WTC11 (cell line): ENCODE data around the gene CGNL1.

ENCODE experiments used
- NR3C1 ChIP-seq: sonication (generic); formaldehyde crosslinking; conservative IDR thresholded peaks from 2 replicates; pipeline ENCODE4 v1.8.1; 2023; ENCODE audit warnings: low read depth, mild to moderate bottlenecking, missing genetic modification reagents
- ZNF219 ChIP-seq: sonication (generic); formaldehyde crosslinking; IDR thresholded peaks from 2 replicates; pipeline ENCODE4 v1.8.0; 2023; ENCODE audit warnings: missing genetic modification reagents, mild to moderate bottlenecking, borderline replicate concordance
- TF ChIP-seq, protein P1 (sequence below): fragments of 200-600 bp; IDR thresholded peaks from 2 replicates; pipeline ENCODE4 v1.8.0; 2022; ENCODE audit warnings: antibody characterized with exemption

DNA sequence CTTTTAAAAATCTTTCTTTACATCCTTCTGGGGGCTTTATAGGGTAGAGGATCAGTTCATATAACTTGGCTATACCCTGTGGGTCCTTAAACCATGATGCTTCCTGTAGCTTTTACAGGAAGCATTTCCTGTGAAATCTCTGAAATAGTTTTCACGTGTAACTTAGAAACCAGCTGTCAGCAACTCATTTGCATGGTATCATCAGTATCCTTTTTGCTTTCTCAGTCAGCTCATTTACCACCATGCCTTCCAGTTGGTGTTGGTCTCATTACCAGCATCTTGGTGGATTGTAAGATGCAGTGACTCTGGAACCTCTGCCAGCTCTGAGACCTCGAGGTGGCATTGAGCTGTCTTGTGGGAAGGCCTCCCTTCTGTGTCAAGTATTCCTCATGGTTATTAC lies 118.7 kb downstream of the CGNL1 start:
- TF ChIP-seq, protein P1, sequence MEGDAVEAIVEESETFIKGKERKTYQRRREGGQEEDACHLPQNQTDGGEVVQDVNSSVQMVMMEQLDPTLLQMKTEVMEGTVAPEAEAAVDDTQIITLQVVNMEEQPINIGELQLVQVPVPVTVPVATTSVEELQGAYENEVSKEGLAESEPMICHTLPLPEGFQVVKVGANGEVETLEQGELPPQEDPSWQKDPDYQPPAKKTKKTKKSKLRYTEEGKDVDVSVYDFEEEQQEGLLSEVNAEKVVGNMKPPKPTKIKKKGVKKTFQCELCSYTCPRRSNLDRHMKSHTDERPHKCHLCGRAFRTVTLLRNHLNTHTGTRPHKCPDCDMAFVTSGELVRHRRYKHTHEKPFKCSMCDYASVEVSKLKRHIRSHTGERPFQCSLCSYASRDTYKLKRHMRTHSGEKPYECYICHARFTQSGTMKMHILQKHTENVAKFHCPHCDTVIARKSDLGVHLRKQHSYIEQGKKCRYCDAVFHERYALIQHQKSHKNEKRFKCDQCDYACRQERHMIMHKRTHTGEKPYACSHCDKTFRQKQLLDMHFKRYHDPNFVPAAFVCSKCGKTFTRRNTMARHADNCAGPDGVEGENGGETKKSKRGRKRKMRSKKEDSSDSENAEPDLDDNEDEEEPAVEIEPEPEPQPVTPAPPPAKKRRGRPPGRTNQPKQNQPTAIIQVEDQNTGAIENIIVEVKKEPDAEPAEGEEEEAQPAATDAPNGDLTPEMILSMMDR, result no peak
- TF ChIP-seq NR3C1 (no peak), ZNF219 (CRISPR knock-in tag) (no peak)
